ENCODE measurements around the gene HPGD.
A peak's percentile ranks its signal among the peaks of the same experiment; 100 is the strongest.
"Not testable (repeated sequence)": the region's sequence is repeated elsewhere in the genome, so short reads cannot be mapped to it uniquely, and the experiment has no call there.

The HPGD gene

DNA sequence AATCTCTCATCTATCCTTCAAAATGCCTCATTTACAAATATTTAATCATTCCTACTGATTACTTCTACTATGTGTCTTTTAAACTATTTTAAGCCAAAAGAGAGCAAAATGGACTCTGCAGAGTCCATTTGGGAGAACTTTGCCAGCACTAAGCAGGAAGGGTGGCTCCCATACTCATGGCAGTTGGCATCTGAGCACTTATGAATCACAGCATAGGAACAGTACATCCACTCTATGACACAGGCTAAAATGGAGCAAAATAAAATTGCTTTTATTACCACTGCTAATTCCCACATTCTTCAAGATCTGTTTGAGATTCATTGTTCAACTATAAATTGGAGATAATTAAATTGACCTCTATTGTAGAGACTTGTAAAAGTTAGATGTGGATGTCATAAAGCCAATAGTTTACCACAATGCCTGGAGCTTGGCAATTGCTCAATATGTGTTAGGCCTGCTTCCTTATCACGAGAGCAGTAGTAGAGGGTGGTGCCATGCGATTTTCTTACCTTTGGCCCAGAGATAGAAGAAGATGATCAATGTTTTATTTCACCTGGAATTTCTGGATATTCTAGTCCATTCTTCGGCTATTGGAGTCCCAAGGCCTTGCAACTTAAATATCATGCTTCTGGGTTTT is 19.1 kb downstream of the HPGD start:
- DNase-seq (ENCODE audit: low read depth), result peak; percentile 26
- TF ChIP-seq, protein P1, sequence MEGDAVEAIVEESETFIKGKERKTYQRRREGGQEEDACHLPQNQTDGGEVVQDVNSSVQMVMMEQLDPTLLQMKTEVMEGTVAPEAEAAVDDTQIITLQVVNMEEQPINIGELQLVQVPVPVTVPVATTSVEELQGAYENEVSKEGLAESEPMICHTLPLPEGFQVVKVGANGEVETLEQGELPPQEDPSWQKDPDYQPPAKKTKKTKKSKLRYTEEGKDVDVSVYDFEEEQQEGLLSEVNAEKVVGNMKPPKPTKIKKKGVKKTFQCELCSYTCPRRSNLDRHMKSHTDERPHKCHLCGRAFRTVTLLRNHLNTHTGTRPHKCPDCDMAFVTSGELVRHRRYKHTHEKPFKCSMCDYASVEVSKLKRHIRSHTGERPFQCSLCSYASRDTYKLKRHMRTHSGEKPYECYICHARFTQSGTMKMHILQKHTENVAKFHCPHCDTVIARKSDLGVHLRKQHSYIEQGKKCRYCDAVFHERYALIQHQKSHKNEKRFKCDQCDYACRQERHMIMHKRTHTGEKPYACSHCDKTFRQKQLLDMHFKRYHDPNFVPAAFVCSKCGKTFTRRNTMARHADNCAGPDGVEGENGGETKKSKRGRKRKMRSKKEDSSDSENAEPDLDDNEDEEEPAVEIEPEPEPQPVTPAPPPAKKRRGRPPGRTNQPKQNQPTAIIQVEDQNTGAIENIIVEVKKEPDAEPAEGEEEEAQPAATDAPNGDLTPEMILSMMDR (IDR thresholded peaks at IDR 0.05; ENCODE audit: low read length, missing control alignments), result no peak
- H3K4me3 ChIP-seq (replicated peaks; ENCODE audit: low read depth, low read length), result no peak overlapping the region

DNA sequence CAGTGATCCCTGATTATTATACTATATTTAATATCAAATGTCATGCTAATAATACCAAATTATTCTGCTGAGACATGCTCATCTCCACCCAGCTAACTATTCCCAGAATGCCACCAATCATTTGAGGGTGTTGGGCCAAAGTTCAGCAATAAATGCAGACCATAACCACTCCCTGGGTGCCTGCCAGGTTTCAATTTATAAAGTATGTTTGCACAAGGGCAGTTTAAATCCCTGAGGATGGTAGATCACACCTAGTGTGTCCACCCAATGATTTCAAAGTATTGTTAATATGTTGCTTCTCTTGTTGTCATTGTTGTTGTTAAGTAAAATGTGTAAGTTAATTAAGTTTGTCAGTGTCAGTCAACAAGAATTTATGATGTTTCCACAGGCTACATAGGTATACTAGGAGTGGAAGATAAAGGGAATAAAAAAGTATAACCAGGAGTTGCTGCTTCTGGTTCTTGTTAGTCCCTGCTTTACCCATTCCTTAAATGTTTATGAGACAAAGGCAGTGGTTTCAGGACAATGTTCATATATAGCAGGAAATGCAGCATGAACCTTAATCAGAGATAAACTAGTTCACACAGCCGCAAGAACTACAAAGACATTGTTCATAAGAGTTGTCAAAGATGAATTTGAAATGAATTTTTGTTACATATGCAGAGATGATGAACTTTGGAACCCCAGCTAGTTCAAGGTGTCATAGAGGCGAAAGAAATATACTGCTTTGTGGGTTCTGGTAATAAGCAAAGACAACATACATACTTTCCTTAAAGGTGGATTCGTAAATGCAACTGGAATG is 25.5 kb downstream of the HPGD start:
- TF ChIP-seq, protein P1 (IDR thresholded peaks at IDR 0.05; ENCODE audit: low read length, missing control alignments), result no peak
- no peak for DNase-seq (ENCODE audit: low read depth)

DNA sequence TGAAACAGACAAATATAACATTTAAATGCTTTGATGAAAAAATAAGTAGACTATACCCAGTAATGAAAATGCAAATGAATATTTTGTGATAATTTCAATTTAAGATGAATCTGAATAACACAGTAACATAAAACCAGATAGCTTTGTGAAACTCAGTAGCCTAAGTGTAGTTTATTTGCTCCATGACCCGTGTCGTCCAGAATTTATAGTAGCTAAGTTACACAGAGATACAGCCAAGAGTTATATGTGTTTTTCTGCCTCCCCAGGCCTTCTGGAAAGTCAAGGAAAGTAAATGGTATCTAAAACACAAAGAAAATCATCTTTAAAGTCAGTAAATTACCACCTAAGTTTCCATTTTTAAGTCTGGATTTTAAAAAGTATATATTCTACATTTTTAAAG is 26.7 kb downstream of the HPGD start:
- H3K4me3 ChIP-seq (replicated peaks; ENCODE audit: low read depth, low read length), result no peak overlapping the region
- no peak for DNase-seq (ENCODE audit: low read depth)
- TF ChIP-seq, protein P1 (IDR thresholded peaks at IDR 0.05; ENCODE audit: low read length, missing control alignments), result no peak

More for the DNA sequence above, 25.5 kb downstream of the HPGD start:
- no peak overlapping the region for H3K4me3 ChIP-seq (replicated peaks; ENCODE audit: low read depth, low read length)

DNA sequence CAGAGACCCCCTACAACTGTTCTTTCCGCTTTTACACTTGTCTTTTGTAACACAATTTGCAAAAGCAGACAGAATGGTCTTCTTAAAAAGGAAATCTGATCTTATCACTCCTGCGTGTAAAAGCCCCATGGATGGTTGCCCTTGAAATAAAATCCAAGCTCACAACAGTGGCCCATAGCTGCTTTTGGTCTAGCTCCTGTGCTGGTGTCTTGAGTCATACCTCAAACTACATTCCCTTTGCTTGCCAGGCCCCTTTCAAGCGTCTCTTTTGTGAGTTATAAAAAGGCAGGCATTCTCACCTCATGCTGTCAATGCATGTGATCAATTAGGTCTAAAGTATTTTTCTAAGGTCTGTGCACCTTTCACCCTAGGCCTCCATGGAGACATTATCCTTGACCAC is 27.6 kb downstream of the HPGD start:
- TF ChIP-seq, protein P1 (IDR thresholded peaks at IDR 0.05; ENCODE audit: low read length, missing control alignments), result no peak
- no peak overlapping the region for H3K4me3 ChIP-seq (replicated peaks; ENCODE audit: low read depth, low read length)
- DNase-seq (ENCODE audit: low read depth), result no peak

DNA sequence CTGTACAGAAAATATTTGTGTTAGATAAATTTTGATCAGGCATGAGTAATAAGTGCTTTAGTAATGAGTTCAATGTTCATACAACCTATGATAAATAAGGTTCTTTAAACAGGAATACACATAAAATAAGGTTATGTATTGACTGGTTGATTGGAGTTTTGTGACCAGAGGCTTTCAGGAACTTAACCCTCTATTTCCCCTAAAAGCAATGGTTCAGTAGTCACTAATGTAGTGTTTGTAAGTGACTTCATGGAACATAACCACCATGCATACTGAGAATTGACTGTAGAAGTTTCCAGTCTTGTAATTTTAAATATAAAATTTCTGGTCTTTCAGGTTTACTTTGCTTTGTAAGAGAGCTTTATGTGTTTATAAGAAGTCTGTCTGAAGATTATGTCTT is 28.1 kb downstream of the HPGD start:
- DNase-seq (ENCODE audit: low read depth), result no peak
- H3K4me3 ChIP-seq (replicated peaks; ENCODE audit: low read depth, low read length), result no peak overlapping the region
- TF ChIP-seq, protein P1 (IDR thresholded peaks at IDR 0.05; ENCODE audit: low read length, missing control alignments), result no peak

DNA sequence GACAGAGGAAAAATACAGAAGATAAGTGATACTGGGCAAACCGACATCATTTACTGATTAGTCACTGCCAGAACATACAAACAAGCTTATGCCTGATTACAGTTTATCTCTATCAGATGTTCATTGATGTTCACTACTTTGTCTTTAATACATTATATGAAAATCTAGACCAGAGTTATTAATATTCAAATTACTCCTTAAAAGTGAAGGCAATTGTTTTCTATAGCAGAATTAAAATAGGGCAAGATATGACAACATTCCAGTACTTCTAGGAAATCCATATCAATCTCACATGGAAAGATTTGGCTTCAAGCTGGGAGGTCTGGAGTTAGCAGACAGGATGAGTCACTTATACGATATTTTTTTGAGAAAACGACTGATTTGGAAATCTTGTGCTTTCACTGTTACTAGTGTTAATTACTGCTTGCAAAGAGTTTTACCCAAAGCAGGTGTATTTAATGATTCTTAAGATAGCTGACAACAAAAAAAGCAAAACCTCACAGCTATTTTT is 31.8 kb downstream of the HPGD start:
- H3K4me3 ChIP-seq (replicated peaks; ENCODE audit: low read depth, low read length), result no peak overlapping the region
- TF ChIP-seq, protein P1 (IDR thresholded peaks at IDR 0.05; ENCODE audit: low read length, missing control alignments), result no peak
- DNase-seq (ENCODE audit: low read depth), result peak; percentile 60

DNA sequence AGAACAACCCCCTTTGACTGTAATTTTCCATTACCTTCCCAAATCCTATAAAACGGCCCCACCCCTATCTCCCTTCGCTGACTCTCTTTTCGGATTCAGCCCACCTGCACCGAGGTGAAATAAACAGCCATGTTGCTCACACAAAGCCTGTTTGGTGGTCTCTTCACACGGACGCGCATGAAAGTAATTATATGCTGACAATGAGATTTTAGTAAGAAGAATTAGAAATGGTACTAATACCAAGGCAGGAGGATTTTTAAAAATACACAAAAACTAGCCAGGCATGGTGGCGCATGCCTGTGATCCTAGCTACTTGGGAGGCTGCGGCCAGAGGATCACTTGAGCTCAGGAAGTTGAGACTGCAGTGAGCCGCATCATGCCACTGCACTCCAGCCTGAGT is 33.9 kb downstream of the HPGD start:
- not testable (repeated sequence) for H3K4me3 ChIP-seq (replicated peaks; ENCODE audit: low read depth, low read length)

More for the DNA sequence above, 33.9 kb downstream of the HPGD start:
- DNase-seq (ENCODE audit: low read depth), result not testable (repeated sequence)

All from fibroblast of pulmonary artery (primary cell).